HepG2 (cell line): ENCODE measurements around the gene CLIP2. TPM values are rescaled to one million over a fixed set of nuclear protein-coding genes. Genes with fewer than 3 reads are reported as not detected.
A peak's percentile ranks its signal among the peaks of the same experiment; 100 is the strongest.

ENCODE experiments used
- ATAC-seq: fragments of 200-7000 bp; cut with Tn5 transposase; 3 replicates; pipeline ENCODE4 v1.9.1; 2020; ENCODE audit warnings: mild to moderate bottlenecking, moderate library complexity
- BruUV-seq: library from RNA; stranded (reverse); fragments of 400-500 nt; replicated peaks from 2 replicates; lab custom pipeline; 2021; lab: Mats Ljungman, UMichigan
- CTCF ChIA-PET: fragments of 300-600 bp; formaldehyde crosslinking; extraction: SDS; loops from one replicate; lab custom pipeline; 2021; ENCODE audit warnings: low total read pairs, inconsistent platforms, low intra/inter-chr PET ratio; lab: Yijun Ruan, JAX
- POLR2A ChIA-PET: fragments of 350-600 bp; sonication (Branson Sonifier 250); formaldehyde crosslinking; loops from one replicate; lab custom pipeline; 2020; ENCODE audit warnings: antibody characterized with exemption, inconsistent platforms; lab: Yijun Ruan, JAX
- DNase-seq: peaks from one replicate; pipeline ENCODE4 v3.0.0-alpha.2; 2015; ENCODE audit warnings: low spot score
- FAIRE-seq: peaks from 3 replicates; lab custom pipeline; 2011; peaks lifted over from hg19 to GRCh38; lab: Jason Lieb, UNC
- H2AFZ ChIP-seq: one replicate; pipeline ENCODE4 v1.6.1; 2011; ENCODE audit warnings: low read length, inconsistent platforms
- H3K27ac ChIP-seq: fragments of 300-600 bp; 3 replicates; pipeline ENCODE4 v1.8.0; 2011; ENCODE audit warnings: mixed run types, mild to moderate bottlenecking, mixed read lengths, low read length, inconsistent platforms; ENCODE audit not compliant: insufficient read depth; ENCODE audit errors: extremely low read length
- H3K27me3 ChIP-seq, 2 experiments: fragments of 200-600 bp in 1 of 2; 2 replicates in 1 of 2; 3 replicates in 1 of 2; pipeline versions ENCODE4 v1.6.0 to v1.8.0; 2011; ENCODE audit warnings: low read length in 2 of 2, mild to moderate bottlenecking in 2 of 2, moderate library complexity in 2 of 2, inconsistent platforms in 1 of 2; ENCODE audit not compliant: insufficient read depth in 2 of 2, control insufficient read depth in 1 of 2
- H3K36me3 ChIP-seq, 2 experiments: fragments of 200-600 bp in 1 of 2; replicated peaks in 1 of 2; 2 replicates in 1 of 2; 3 replicates in 1 of 2; pipeline versions ENCODE4 v1.5.1 to v1.8.0; 2011; ENCODE audit warnings: low read length in 2 of 2, inconsistent platforms in 1 of 2; ENCODE audit not compliant: insufficient read depth in 2 of 2, control insufficient read depth in 1 of 2
- H3K4me1 ChIP-seq: 2 replicates; pipeline ENCODE4 v1.5.1; 2012; ENCODE audit warnings: low read length, inconsistent platforms; ENCODE audit not compliant: insufficient read depth
- H3K4me2 ChIP-seq: 2 replicates; pipeline ENCODE4 v1.6.0; 2011; ENCODE audit warnings: low read depth, low read length, inconsistent platforms
- H3K4me3 ChIP-seq, 3 experiments: fragments of 200-600 bp in 1 of 3; sonication (generic), shearing (Covaris generic) in 1 of 3; replicated peaks in 1 of 3; 2 replicates each; pipeline ENCODE4 v1.5.1; 2011 to 2016; ENCODE audit warnings: low read length in 3 of 3, inconsistent platforms in 2 of 3, low read depth in 2 of 3, mild to moderate bottlenecking in 2 of 3, control low read depth in 1 of 3, mixed read lengths in 1 of 3; ENCODE audit not compliant: insufficient read depth in 1 of 3
- H3K79me2 ChIP-seq: one replicate; pipeline ENCODE4 v1.6.1; 2011; ENCODE audit warnings: low read length, inconsistent platforms; ENCODE audit not compliant: insufficient read depth
- H3K9ac ChIP-seq: 2 replicates; pipeline ENCODE4 v1.6.0; 2011; ENCODE audit warnings: mild to moderate bottlenecking, low read depth, low read length, inconsistent platforms; ENCODE audit not compliant: insufficient read depth
- H3K9me3 ChIP-seq: 2 replicates; pipeline ENCODE4 v1.5.1; 2012; ENCODE audit warnings: mild to moderate bottlenecking, low read length
- H4K20me1 ChIP-seq: 2 replicates; pipeline ENCODE4 v1.6.0; 2011; ENCODE audit warnings: inconsistent platforms, mild to moderate bottlenecking, low read length, moderate library complexity; ENCODE audit not compliant: insufficient read depth
- ARNT ChIP-seq: fragments of 450-650 bp; IDR thresholded peaks from 2 replicates; pipeline ENCODE4 v1.6.1; 2017
- CAMTA2 ChIP-seq: sonication (generic); formaldehyde crosslinking; IDR thresholded peaks from 2 replicates; pipeline ENCODE4 v1.4.0; 2020; ENCODE audit warnings: mild to moderate bottlenecking, missing genetic modification reagents, borderline replicate concordance
- CBX2 ChIP-seq, 2 experiments: fragments of 200-600 bp in 1 of 2; sonication (generic); formaldehyde crosslinking in 1 of 2; IDR thresholded peaks; 2 replicates each; pipeline versions ENCODE4 v1.7.0 to v1.8.1; 2018 to 2022; ENCODE audit warnings: low read depth in 2 of 2, low read length in 1 of 2, mild to moderate bottlenecking in 1 of 2, missing genetic modification reagents in 1 of 2
- CERS6 ChIP-seq: sonication (generic); formaldehyde crosslinking; IDR thresholded peaks from 2 replicates; pipeline ENCODE4 v1.5.0; 2020; ENCODE audit warnings: missing genetic modification reagents
- ELF3 ChIP-seq: IDR thresholded peaks from 2 replicates; pipeline ENCODE4 v1.6.1; 2016; ENCODE audit warnings: missing genetic modification reagents, missing compliant biosample characterization
- FOXP4 ChIP-seq: sonication (generic); formaldehyde crosslinking; IDR thresholded peaks from 2 replicates; pipeline ENCODE4 v1.4.0; 2020; ENCODE audit warnings: missing genetic modification reagents
- GLI4 ChIP-seq: sonication (generic); formaldehyde crosslinking; IDR thresholded peaks from 2 replicates; pipeline ENCODE4 v1.5.1; 2020; ENCODE audit warnings: missing genetic modification reagents, mild to moderate bottlenecking, moderate library complexity, borderline replicate concordance
- LRRFIP1 ChIP-seq: sonication (generic); formaldehyde crosslinking; conservative IDR thresholded peaks from 2 replicates; pipeline ENCODE4 v1.4.0; 2020; ENCODE audit warnings: missing genetic modification reagents
- NFE2 ChIP-seq: sonication (generic); formaldehyde crosslinking; IDR thresholded peaks from 2 replicates; pipeline ENCODE4 v1.4.0; 2020; ENCODE audit warnings: missing genetic modification reagents
- NFKB2 ChIP-seq: sonication (generic); formaldehyde crosslinking; IDR thresholded peaks from 2 replicates; pipeline ENCODE4 v1.4.0; 2020; ENCODE audit warnings: missing genetic modification reagents, borderline replicate concordance
- RXRB ChIP-seq: IDR thresholded peaks from 2 replicates; pipeline ENCODE4 v1.6.1; 2016; ENCODE audit warnings: borderline replicate concordance, missing genetic modification reagents, missing compliant biosample characterization
- SATB2 ChIP-seq: sonication (generic); formaldehyde crosslinking; IDR thresholded peaks from 2 replicates; pipeline ENCODE4 v1.5.0; 2020; ENCODE audit warnings: missing genetic modification reagents
- SRSF9 ChIP-seq: fragments of 200-400 bp; formaldehyde crosslinking; IDR thresholded peaks from 2 replicates; pipeline ENCODE4 v1.6.1; 2018; ENCODE audit warnings: borderline replicate concordance, mild to moderate bottlenecking, low read depth, low read length; ENCODE audit not compliant: insufficient read depth, poor library complexity, severe bottlenecking
- ZBTB14 ChIP-seq: sonication (generic); formaldehyde crosslinking; IDR thresholded peaks from 2 replicates; pipeline ENCODE4 v1.4.0; 2020; ENCODE audit warnings: missing genetic modification reagents
- ZNF331 ChIP-seq: sonication (generic); formaldehyde crosslinking; IDR thresholded peaks from 2 replicates; pipeline ENCODE4 v1.4.0; 2020; ENCODE audit warnings: missing genetic modification reagents
- ZNF724P ChIP-seq: sonication (generic); formaldehyde crosslinking; IDR thresholded peaks from 2 replicates; pipeline ENCODE4 v1.8.0; 2022; ENCODE audit warnings: missing genetic modification reagents, borderline replicate concordance
- ZNF792 ChIP-seq: IDR thresholded peaks from 2 replicates; pipeline ENCODE4 v1.6.1; 2016
- WGBS: methylation state at CpG from one replicate; pipeline ENCODE4 v1.1.6; 2017; ENCODE audit warnings: low lambda C conversion rate; 5-methylcytosine and 5-hydroxymethylcytosine counted together
- in situ Hi-C: cut with HindIII; loops from 2 replicates; pipeline ENCODE4 v1.10.0; 2017; ENCODE audit warnings: low pct_unique_long_range_greater_than_20kb; ENCODE audit not compliant: extremely low pct_ligation_motif_present
- intact Hi-C: fragments of 100-400 bp; cut with micrococcal nuclease; formaldehyde crosslinking; loops from one replicate; pipeline ENCODE4 v1.10.0; 2022; ENCODE audit not compliant: unreplicated experiment
- polyA plus RNA-seq, 8 experiments: library from polyadenylated mRNA; depleted of rRNA in 3 of 8; stranded (reverse) in 7 of 8; unstranded in 1 of 8; fragments of >200 nt; fragmentation: Illumina TruSeq in 4 of 8; extraction: Trizol in 4 of 8; gene quantifications; 2 replicates each; pipeline versions ENCODE4 v1.2.1 to v1.2.3, GENCODE V29; 2011 to 2016; ENCODE audit warnings: low read depth in 4 of 8, missing spikeins in 1 of 8, mixed read lengths in 1 of 8; ENCODE audit not compliant: insufficient read depth in 1 of 8
- total RNA-seq, 5 experiments: library from RNA; depleted of rRNA; stranded (reverse); fragments of >200 nt; fragmentation: Illumina TruSeq; extraction: Trizol; gene quantifications; 2 replicates each; pipeline ENCODE4 v1.2.3, GENCODE V29; 2016; ENCODE audit warnings: low read depth in 1 of 5

Gene CLIP2
- total and polyA plus RNA-seq, 2 of the 13 experiments (the other 11 are each of a cell fraction or from before 2014, with no cell fraction given) = 6.5 to 17.4 TPM

- TF ChIP-seq SATB2 (no peak), CAMTA2 (CRISPR knock-in tag) (no peak), NFKB2 (CRISPR knock-in tag) (no peak)
These were observed 115.1 kb downstream of the CLIP2 start (continued) for GRCh38 chr7:74404388-74404700.

GRCh38 chr7:74404741-74405140 is 115.5 kb downstream of the CLIP2 start:
- WGBS = 99% methylated on average over 10 of the region's 15 CpGs
- FAIRE-seq (no peak), ATAC-seq (no peak), DNase-seq (no peak)
- Histone ChIP-seq H3K79me2 (no peaks in the 10 kb centered on the region), H3K36me3 (peaks cover 7 to 24% of the 10 kb centered on the region in 2 experiments; a peak in 4 of 5 replicates), H3K4me3 (no peak overlapping the region), H4K20me1 (no peaks in the 10 kb centered on the region), H3K27ac (no peak overlapping the region), H2AFZ (no peak overlapping the region), H3K9me3 (no peaks in the 10 kb centered on the region), H3K4me2 (no peak overlapping the region), H3K9ac (no peak overlapping the region), H3K4me1 (no peaks in the 10 kb centered on the region), H3K27me3 (no peaks in the 10 kb centered on the region)
- BruUV-seq = TSS peak; percentile 52
- intact Hi-C loops (loop anchor here (5.0 kb wide), 1 partner anchor 117 kb away; the partner anchor contains the start of gene CLIP2), in situ Hi-C loops (loop anchor here (5.0 to 10.0 kb wide), 2 partner anchors 197 to 340 kb away; no protein-coding TSS in a partner anchor)
- ChIA-PET POLR2A (no interaction called here), CTCF (no interaction called here)
- TF ChIP-seq NFE2 (CRISPR knock-in tag) (no peak), RXRB (CRISPR knock-in tag) (no peak), ZNF792 (CRISPR knock-in tag) (no peak), ZBTB14 (no peak), ARNT (no peak), CBX2 (IDR thresholded peaks at IDR 0.05; ENCODE audit: low read depth, low read length) (no peak), CBX2 (CRISPR knock-in tag; IDR thresholded peaks at IDR 0.05; ENCODE audit: low read depth) (no peak), CERS6 (CRISPR knock-in tag) (no peak), FOXP4 (CRISPR knock-in tag) (no peak), GLI4 (no peak), SRSF9 (no peak), ELF3 (no peak), LRRFIP1 (CRISPR knock-in tag) (no peak), ZNF331 (CRISPR knock-in tag) (no peak), ZNF724P (no peak)
